Measurements from ENCODE around the gene PRKAR1B. TPM values are rescaled to one million over a fixed set of nuclear protein-coding genes. Genes with fewer than 3 reads are reported as not detected.

Gene PRKAR1B
- total RNA-seq, 1 experiment from 2014 or later, result 27.2 TPM

DNA sequence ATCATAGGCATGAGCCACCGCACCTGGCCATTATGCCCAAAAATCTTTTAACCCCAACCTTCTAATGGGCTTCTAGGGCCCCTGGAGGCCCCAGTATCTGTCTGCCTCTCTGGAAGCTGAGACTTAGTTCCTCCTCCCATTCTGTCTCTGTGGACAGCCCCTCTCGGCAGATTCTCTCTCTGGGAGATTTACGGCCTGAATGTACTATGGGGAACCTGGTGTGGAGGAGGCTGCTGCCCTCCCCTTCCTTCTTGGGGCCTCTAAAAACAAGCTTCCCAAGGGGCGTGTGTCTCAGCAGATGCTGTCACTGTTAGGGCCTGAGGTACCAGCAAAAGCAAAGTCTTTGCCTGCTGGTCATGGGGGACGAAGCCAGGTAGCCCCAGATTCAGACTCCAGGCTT, 35.8 kb upstream of the PRKAR1B start:
- intact Hi-C loops (cut with micrococcal nuclease; ENCODE audit: unreplicated experiment), result no loop called here
- POLR2A ChIA-PET (ENCODE audit: low non-redundant PET), result no interaction called here
- no TSS peak for BruUV-seq (replicated peaks)
- TF ChIP-seq, protein P1, sequence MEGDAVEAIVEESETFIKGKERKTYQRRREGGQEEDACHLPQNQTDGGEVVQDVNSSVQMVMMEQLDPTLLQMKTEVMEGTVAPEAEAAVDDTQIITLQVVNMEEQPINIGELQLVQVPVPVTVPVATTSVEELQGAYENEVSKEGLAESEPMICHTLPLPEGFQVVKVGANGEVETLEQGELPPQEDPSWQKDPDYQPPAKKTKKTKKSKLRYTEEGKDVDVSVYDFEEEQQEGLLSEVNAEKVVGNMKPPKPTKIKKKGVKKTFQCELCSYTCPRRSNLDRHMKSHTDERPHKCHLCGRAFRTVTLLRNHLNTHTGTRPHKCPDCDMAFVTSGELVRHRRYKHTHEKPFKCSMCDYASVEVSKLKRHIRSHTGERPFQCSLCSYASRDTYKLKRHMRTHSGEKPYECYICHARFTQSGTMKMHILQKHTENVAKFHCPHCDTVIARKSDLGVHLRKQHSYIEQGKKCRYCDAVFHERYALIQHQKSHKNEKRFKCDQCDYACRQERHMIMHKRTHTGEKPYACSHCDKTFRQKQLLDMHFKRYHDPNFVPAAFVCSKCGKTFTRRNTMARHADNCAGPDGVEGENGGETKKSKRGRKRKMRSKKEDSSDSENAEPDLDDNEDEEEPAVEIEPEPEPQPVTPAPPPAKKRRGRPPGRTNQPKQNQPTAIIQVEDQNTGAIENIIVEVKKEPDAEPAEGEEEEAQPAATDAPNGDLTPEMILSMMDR (conservative IDR thresholded peaks at IDR 0.05; ENCODE audit: low read depth, low read length), result no peak
- no peak for TF ChIP-seq EZH2 (IDR thresholded peaks at IDR 0.05; ENCODE audit: borderline replicate concordance, low read depth, low read length, poor library complexity, severe bottlenecking)
- Histone ChIP-seq H3K27me3 (replicated peaks; ENCODE audit: insufficient read depth, low read depth, low read length, poor library complexity) (no peaks in the 10 kb centered on the region), H3K4me1 (ENCODE audit: insufficient read depth, low read length, poor library complexity, severe bottlenecking) (peaks cover 4% of the 10 kb centered on the region), H3K9me3 (ENCODE audit: low read depth, low read length, poor library complexity, severe bottlenecking) (no peaks in the 10 kb centered on the region), H3K4me3 (ENCODE audit: low read depth, low read length, poor library complexity, severe bottlenecking) (no peak overlapping the region), H3K27ac (ENCODE audit: low read depth, low read length, poor library complexity, severe bottlenecking) (no peak overlapping the region), H3K36me3 (ENCODE audit: insufficient read depth, low read length, poor library complexity, severe bottlenecking) (peaks cover 59% of the 10 kb centered on the region)
- DNase-seq (ENCODE audit: low spot score), result no peak
- CTCF ChIA-PET, result no interaction called here

GRCh38 chr7:761631-762030, 34.5 kb upstream of the PRKAR1B start:
- H3K4me3 ChIP-seq (ENCODE audit: low read depth, low read length, poor library complexity, severe bottlenecking), result no peak overlapping the region
- intact Hi-C loops (cut with micrococcal nuclease; ENCODE audit: unreplicated experiment), result no loop called here
- ChIA-PET CTCF (no interaction called here), POLR2A (ENCODE audit: low non-redundant PET) (no interaction called here)
- H3K9me3 ChIP-seq (ENCODE audit: low read depth, low read length, poor library complexity, severe bottlenecking), result no peaks in the 10 kb centered on the region
- no peak overlapping the region for H3K27ac ChIP-seq (ENCODE audit: low read depth, low read length, poor library complexity, severe bottlenecking)
- TF ChIP-seq, protein P1 (conservative IDR thresholded peaks at IDR 0.05; ENCODE audit: low read depth, low read length), result no peak
- TF ChIP-seq EZH2 (IDR thresholded peaks at IDR 0.05; ENCODE audit: borderline replicate concordance, low read depth, low read length, poor library complexity, severe bottlenecking), result no peak
- H3K36me3 ChIP-seq (ENCODE audit: insufficient read depth, low read length, poor library complexity, severe bottlenecking), result peaks cover 70% of the 10 kb centered on the region
- no TSS peak for BruUV-seq (replicated peaks)
- H3K4me1 ChIP-seq (ENCODE audit: insufficient read depth, low read length, poor library complexity, severe bottlenecking), result no peaks in the 10 kb centered on the region
- no peak for DNase-seq (ENCODE audit: low spot score)
- H3K27me3 ChIP-seq (replicated peaks; ENCODE audit: insufficient read depth, low read depth, low read length, poor library complexity), result no peaks in the 10 kb centered on the region

- TF ChIP-seq EZH2 (IDR thresholded peaks at IDR 0.05; ENCODE audit: borderline replicate concordance, low read depth, low read length, poor library complexity, severe bottlenecking), result no peak
- TF ChIP-seq, protein P1 (conservative IDR thresholded peaks at IDR 0.05; ENCODE audit: low read depth, low read length), result no peak
- intact Hi-C loops (cut with micrococcal nuclease; ENCODE audit: unreplicated experiment), result no loop called here
- Histone ChIP-seq H3K27ac (ENCODE audit: low read depth, low read length, poor library complexity, severe bottlenecking) (no peak overlapping the region), H3K4me3 (ENCODE audit: low read depth, low read length, poor library complexity, severe bottlenecking) (no peak overlapping the region), H3K9me3 (ENCODE audit: low read depth, low read length, poor library complexity, severe bottlenecking) (no peaks in the 10 kb centered on the region), H3K36me3 (ENCODE audit: insufficient read depth, low read length, poor library complexity, severe bottlenecking) (peaks cover 68% of the 10 kb centered on the region), H3K4me1 (ENCODE audit: insufficient read depth, low read length, poor library complexity, severe bottlenecking) (no peaks in the 10 kb centered on the region), H3K27me3 (replicated peaks; ENCODE audit: insufficient read depth, low read depth, low read length, poor library complexity) (no peaks in the 10 kb centered on the region)
- no peak for DNase-seq (ENCODE audit: low spot score)
- POLR2A ChIA-PET (ENCODE audit: low non-redundant PET), result no interaction called here
- CTCF ChIA-PET, result no interaction called here
- BruUV-seq (replicated peaks), result no TSS peak
These were observed 34.0 kb upstream of the PRKAR1B start for GRCh38 chr7:761101-761500.

Data from A673 (cell line).